MM.1S (cell line): ENCODE measurements around the gene CNNM2.

Experiments used
- DNase-seq: peaks from one replicate; pipeline ENCODE4 v3.0.0-alpha.2; 2015
- H2AFZ ChIP-seq: fragments of 300-600 bp; sonication (generic); 2 replicates; pipeline ENCODE4 v1.6.0; 2016; ENCODE audit warnings: antibody characterized with exemption, low read length
- H3F3A ChIP-seq: fragments of 300-600 bp; sonication (generic); 2 replicates; pipeline ENCODE4 v1.6.1; 2016; ENCODE audit warnings: mild to moderate bottlenecking, antibody characterized with exemption, low read length, moderate library complexity, mixed read lengths; ENCODE audit not compliant: insufficient read depth
- H3K27ac ChIP-seq: fragments of 300-600 bp; sonication (generic); 2 replicates; pipeline ENCODE4 v1.5.1; 2016; ENCODE audit warnings: mild to moderate bottlenecking, low read length
- H3K27me3 ChIP-seq: fragments of 300-600 bp; sonication (generic); replicated peaks from 2 replicates; pipeline ENCODE4 v1.6.0; 2016; ENCODE audit warnings: low read length; ENCODE audit not compliant: insufficient read depth
- H3K36me3 ChIP-seq: fragments of 300-600 bp; sonication (generic); replicated peaks from 2 replicates; pipeline ENCODE4 v1.6.1; 2016; ENCODE audit warnings: mild to moderate bottlenecking, low read length, mixed read lengths; ENCODE audit not compliant: insufficient read depth
- H3K4me1 ChIP-seq: fragments of 300-600 bp; sonication (generic); 2 replicates; pipeline ENCODE4 v1.6.1; 2016; ENCODE audit warnings: low read length, mixed read lengths
- H3K4me2 ChIP-seq: fragments of 300-600 bp; sonication (generic); 2 replicates; pipeline ENCODE4 v1.6.0; 2016; ENCODE audit warnings: low read depth, low read length
- H3K4me3 ChIP-seq: fragments of 300-600 bp; sonication (generic); 2 replicates; pipeline ENCODE4 v1.5.1; 2016; ENCODE audit warnings: low read length, mixed read lengths
- H3K79me2 ChIP-seq: fragments of 300-600 bp; sonication (generic); 2 replicates; pipeline ENCODE4 v1.6.1; 2016; ENCODE audit warnings: mixed run types, low read length, mixed read lengths
- H3K9ac ChIP-seq: fragments of 300-600 bp; sonication (generic); 2 replicates; pipeline ENCODE4 v1.6.1; 2016; ENCODE audit warnings: low read length, mixed read lengths
- H3K9me2 ChIP-seq: fragments of 300-600 bp; sonication (generic); replicated peaks from 2 replicates; pipeline ENCODE4 v1.6.1; 2016; ENCODE audit warnings: mild to moderate bottlenecking, low read length, mixed read lengths; ENCODE audit not compliant: insufficient read depth
- H3K9me3 ChIP-seq: fragments of 300-600 bp; sonication (generic); replicated peaks from 2 replicates; pipeline ENCODE4 v1.6.1; 2016; ENCODE audit warnings: mild to moderate bottlenecking, low read length, mixed read lengths; ENCODE audit not compliant: insufficient read depth
- H4K20me1 ChIP-seq: fragments of 300-600 bp; sonication (generic); 2 replicates; pipeline ENCODE4 v1.6.1; 2016; ENCODE audit warnings: mild to moderate bottlenecking, low read length, moderate library complexity, mixed read lengths; ENCODE audit not compliant: insufficient read depth
- EZH2 ChIP-seq: fragments of 300-600 bp; sonication (generic); optimal IDR thresholded peaks from 2 replicates; pipeline ENCODE3; 2017; ENCODE audit warnings: low read depth, mild to moderate bottlenecking, antibody characterized with exemption, low read length, mixed read lengths
- EZH2phosphoT487 ChIP-seq: fragments of 300-600 bp; sonication (generic); IDR thresholded peaks from 2 replicates; pipeline ENCODE4 v1.6.1; 2018; ENCODE audit warnings: antibody characterized with exemption, low read length
- TF ChIP-seq, protein P1 (sequence below): fragments of 300-600 bp; sonication (generic); IDR thresholded peaks from 2 replicates; pipeline ENCODE4 v1.5.1; 2016; ENCODE audit warnings: antibody characterized with exemption, low read length, mixed read lengths

The CNNM2 gene

DNA sequence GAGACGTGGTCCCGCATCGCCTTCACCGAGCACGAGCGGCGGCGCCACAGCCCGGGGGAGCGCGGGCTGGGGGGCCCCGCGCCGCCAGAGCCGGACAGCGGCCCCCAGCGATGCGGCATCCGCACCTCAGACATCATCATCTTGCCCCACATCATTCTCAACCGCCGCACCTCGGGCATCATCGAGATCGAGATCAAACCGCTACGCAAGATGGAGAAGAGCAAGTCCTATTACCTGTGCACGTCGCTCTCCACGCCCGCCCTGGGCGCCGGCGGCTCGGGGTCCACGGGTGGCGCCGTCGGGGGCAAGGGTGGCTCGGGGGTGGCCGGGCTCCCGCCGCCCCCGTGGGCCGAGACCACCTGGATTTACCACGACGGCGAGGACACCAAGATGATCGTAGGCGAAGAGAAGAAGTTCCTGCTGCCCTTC is 737 bp downstream of the CNNM2 start:
- H3K9me3 ChIP-seq, result no peaks in the 10 kb centered on the region
- no peaks in the 10 kb centered on the region for H3K36me3 ChIP-seq
- H3K9me2 ChIP-seq, result no peaks in the 10 kb centered on the region
- peaks cover 15% of the 10 kb centered on the region for H3K4me1 ChIP-seq
- H3K4me3 ChIP-seq, result peak overlapping the region; percentile 95
- no peaks in the 10 kb centered on the region for H3K27me3 ChIP-seq
- TF ChIP-seq, protein P1, sequence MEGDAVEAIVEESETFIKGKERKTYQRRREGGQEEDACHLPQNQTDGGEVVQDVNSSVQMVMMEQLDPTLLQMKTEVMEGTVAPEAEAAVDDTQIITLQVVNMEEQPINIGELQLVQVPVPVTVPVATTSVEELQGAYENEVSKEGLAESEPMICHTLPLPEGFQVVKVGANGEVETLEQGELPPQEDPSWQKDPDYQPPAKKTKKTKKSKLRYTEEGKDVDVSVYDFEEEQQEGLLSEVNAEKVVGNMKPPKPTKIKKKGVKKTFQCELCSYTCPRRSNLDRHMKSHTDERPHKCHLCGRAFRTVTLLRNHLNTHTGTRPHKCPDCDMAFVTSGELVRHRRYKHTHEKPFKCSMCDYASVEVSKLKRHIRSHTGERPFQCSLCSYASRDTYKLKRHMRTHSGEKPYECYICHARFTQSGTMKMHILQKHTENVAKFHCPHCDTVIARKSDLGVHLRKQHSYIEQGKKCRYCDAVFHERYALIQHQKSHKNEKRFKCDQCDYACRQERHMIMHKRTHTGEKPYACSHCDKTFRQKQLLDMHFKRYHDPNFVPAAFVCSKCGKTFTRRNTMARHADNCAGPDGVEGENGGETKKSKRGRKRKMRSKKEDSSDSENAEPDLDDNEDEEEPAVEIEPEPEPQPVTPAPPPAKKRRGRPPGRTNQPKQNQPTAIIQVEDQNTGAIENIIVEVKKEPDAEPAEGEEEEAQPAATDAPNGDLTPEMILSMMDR, result no peak; the same call in 1 of the 2 replicates
- TF ChIP-seq EZH2, result no peak
- no peak for TF ChIP-seq EZH2phosphoT487
- peaks cover 11% of the 10 kb centered on the region for H3K79me2 ChIP-seq
- no peak for DNase-seq
- peak overlapping the region; percentile 84 for H3K9ac ChIP-seq
- H4K20me1 ChIP-seq, result no peaks in the 10 kb centered on the region
- peaks cover 8% of the 10 kb centered on the region; the same call in 1 of the 2 replicates for H3F3A ChIP-seq
- H3K27ac ChIP-seq, result peak overlapping the region; percentile 82; the same call in 1 of the 2 replicates
- H3K4me2 ChIP-seq, result peak overlapping the region; percentile 94
- H2AFZ ChIP-seq, result peak overlapping the region; percentile 99

GRCh38 chr10:102919246-102919959 is 1.3 kb downstream of the CNNM2 start:
- Histone ChIP-seq H3K4me1 (peaks cover 15% of the 10 kb centered on the region), H3K27me3 (no peaks in the 10 kb centered on the region), H3K9me2 (no peaks in the 10 kb centered on the region), H3K9me3 (no peaks in the 10 kb centered on the region), H4K20me1 (no peaks in the 10 kb centered on the region), H3K4me2 (peak overlapping the region; percentile 94), H3K4me3 (peak overlapping the region; percentile 95), H3K79me2 (peaks cover 11% of the 10 kb centered on the region), H3K9ac (peak overlapping the region; percentile 84; the same call in 1 of the 2 replicates), H3K27ac (no peak overlapping the region), H2AFZ (peak overlapping the region; percentile 99), H3K36me3 (no peaks in the 10 kb centered on the region), H3F3A (peaks cover 8% of the 10 kb centered on the region; the same call in 1 of the 2 replicates)
- TF ChIP-seq EZH2phosphoT487, result no peak
- TF ChIP-seq, protein P1, result no peak
- TF ChIP-seq EZH2, result no peak
- DNase-seq, result no peak

DNA sequence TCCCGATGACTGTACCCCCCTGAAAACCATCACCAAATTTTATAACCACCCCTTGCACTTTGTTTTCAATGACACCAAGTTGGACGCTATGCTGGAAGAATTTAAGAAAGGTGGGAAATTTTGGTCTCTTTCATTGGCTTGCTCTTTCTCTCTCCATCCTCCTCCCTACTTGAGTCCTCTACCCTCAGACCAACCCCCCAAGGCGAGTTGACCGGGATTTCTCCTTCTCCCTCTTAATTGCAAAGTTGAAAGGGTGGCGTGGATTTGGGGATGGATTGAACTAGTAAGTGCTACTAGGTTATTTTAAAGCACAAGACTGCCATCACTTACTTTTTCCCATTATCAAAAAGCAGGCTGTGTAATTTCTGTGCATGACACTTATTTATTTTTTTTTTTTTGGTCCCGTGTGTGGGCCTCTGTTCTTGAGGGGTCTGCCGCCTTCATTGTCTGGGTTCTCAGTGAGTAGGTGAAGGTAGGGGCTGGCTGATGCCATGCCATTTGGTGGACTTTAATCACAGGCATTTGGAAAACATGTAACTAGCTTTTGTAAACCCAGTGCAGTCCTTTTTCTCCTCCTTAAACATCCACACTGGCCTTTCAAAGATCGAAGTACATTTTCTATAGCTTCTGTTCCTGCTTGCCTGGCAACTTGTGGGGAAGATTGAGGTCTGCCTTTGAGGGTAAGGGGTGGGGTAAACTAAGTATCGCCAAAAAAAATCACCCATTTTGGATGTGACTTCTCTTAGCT is 2.1 kb downstream of the CNNM2 start:
- no peak for TF ChIP-seq EZH2
- TF ChIP-seq, protein P1, result no peak
- TF ChIP-seq EZH2phosphoT487, result no peak

More for the DNA sequence above, 2.1 kb downstream of the CNNM2 start:
- Histone ChIP-seq H3K36me3 (no peaks in the 10 kb centered on the region), H3F3A (peaks cover 8% of the 10 kb centered on the region; the same call in 1 of the 2 replicates), H3K4me2 (peak overlapping the region; percentile 14; the same call in 1 of the 2 replicates), H4K20me1 (no peaks in the 10 kb centered on the region), H3K27ac (no peak overlapping the region), H3K27me3 (no peaks in the 10 kb centered on the region), H3K9me2 (no peaks in the 10 kb centered on the region), H2AFZ (no peak overlapping the region), H3K9ac (no peak overlapping the region), H3K79me2 (peaks cover 11% of the 10 kb centered on the region), H3K9me3 (no peaks in the 10 kb centered on the region), H3K4me3 (no peak overlapping the region), H3K4me1 (peaks cover 15% of the 10 kb centered on the region)
- no peak for DNase-seq
